Liver (tissue), 9 donors: ENCODE measurements around the gene CACNA1H. TPM values are rescaled to one million over a fixed set of nuclear protein-coding genes. Genes with fewer than 3 reads are reported as not detected.
A peak's percentile ranks its signal among the peaks of the same experiment; 100 is the strongest.

Experiments
- DNase-seq: peaks from one replicate; pipeline ENCODE4 v3.0.0-alpha.2; 2017; ENCODE audit warnings: low spot score
- H3K27ac ChIP-seq, 2 donors: one replicate each; pipeline ENCODE4 v1.7.0; 2013; ENCODE audit warnings: inconsistent platforms in 2 of 2, low read length in 2 of 2, control low read depth in 1 of 2, low read depth in 1 of 2, mild to moderate bottlenecking in 1 of 2
- H3K27me3 ChIP-seq, 4 donors: one replicate each; pipeline versions ENCODE4 v1.6.1 to v1.7.0; 2013; ENCODE audit warnings: low read length in 3 of 4, inconsistent platforms in 1 of 4, mild to moderate bottlenecking in 1 of 4, moderate library complexity in 1 of 4; ENCODE audit not compliant: control insufficient read depth in 4 of 4, insufficient read depth in 4 of 4
- H3K36me3 ChIP-seq, 4 donors: one replicate each; pipeline versions ENCODE4 v1.6.1 to v1.7.0; 2013; ENCODE audit warnings: low read length in 3 of 4, mild to moderate bottlenecking in 3 of 4, low read depth in 1 of 4, moderate library complexity in 1 of 4; ENCODE audit not compliant: control insufficient read depth in 4 of 4, insufficient read depth in 3 of 4
- H3K4me1 ChIP-seq, 4 donors: one replicate each; pipeline versions ENCODE4 v1.6.1 to v1.7.0; 2013; ENCODE audit warnings: low read length in 3 of 4, mild to moderate bottlenecking in 3 of 4, moderate library complexity in 1 of 4; ENCODE audit not compliant: control insufficient read depth in 4 of 4, insufficient read depth in 4 of 4
- H3K4me3 ChIP-seq, 3 donors: one replicate each; pipeline versions ENCODE4 v1.6.1 to v1.7.0; 2013; ENCODE audit warnings: low read length in 3 of 3, control low read depth in 1 of 3, low read depth in 1 of 3, mild to moderate bottlenecking in 1 of 3
- H3K9ac ChIP-seq, 2 donors: one replicate each; pipeline ENCODE4 v1.7.0; 2013; ENCODE audit warnings: low read length in 2 of 2, mild to moderate bottlenecking in 2 of 2, moderate library complexity in 2 of 2, control low read depth in 1 of 2, low read depth in 1 of 2
- H3K9me3 ChIP-seq, 4 donors: one replicate each; pipeline versions ENCODE4 v1.6.1 to v1.7.0; 2013; ENCODE audit warnings: low read length in 3 of 4; ENCODE audit not compliant: control insufficient read depth in 4 of 4
- FOXA1 ChIP-seq: IDR thresholded peaks from 2 replicates; pipeline ENCODE4 v1.6.1; 2016; ENCODE audit warnings: antibody characterized with exemption
- HNF4A ChIP-seq, 2 donors: conservative IDR thresholded peaks; 2 replicates each; pipeline ENCODE4 v1.6.1; 2016; ENCODE audit warnings: antibody characterized with exemption in 2 of 2, mild to moderate bottlenecking in 2 of 2
- JUND ChIP-seq, 2 donors: IDR thresholded peaks; 2 replicates each; pipeline ENCODE4 v1.6.1; 2016; ENCODE audit warnings: antibody characterized with exemption in 2 of 2
- NR2F2 ChIP-seq: IDR thresholded peaks from 2 replicates; pipeline ENCODE4 v1.6.1; 2016; ENCODE audit warnings: antibody characterized with exemption
- RAD21 ChIP-seq, 2 donors: IDR thresholded peaks; 2 replicates each; pipeline ENCODE4 v1.6.1; 2016; ENCODE audit warnings: antibody characterized with exemption in 2 of 2, mild to moderate bottlenecking in 2 of 2
- TAF1 ChIP-seq: conservative IDR thresholded peaks from 2 replicates; pipeline ENCODE4 v1.6.1; 2016; ENCODE audit warnings: antibody characterized with exemption, mild to moderate bottlenecking
- YY1 ChIP-seq: IDR thresholded peaks from 2 replicates; pipeline ENCODE4 v1.6.1; 2016; ENCODE audit warnings: antibody characterized with exemption, mild to moderate bottlenecking
- WGBS: extraction: QIAGEN DNeasy Blood & Tissue Kit; methylation state at CpG from one replicate; pipeline ENCODE4 v1.1.7; 2013; 5-methylcytosine and 5-hydroxymethylcytosine counted together
- polyA plus RNA-seq, 2 donors: library from polyadenylated mRNA; stranded (reverse) in 1 of 2; unstranded in 1 of 2; fragments of 200-250 nt in 1 of 2; fragments of >200 nt in 1 of 2; fragmentation: Nextera tagmentation in 1 of 2; extraction: Ambion mirVana in 1 of 2; gene quantifications; one replicate each; pipeline versions ENCODE4 v1.2.1 to v1.2.3, GENCODE V29; 2013 to 2015
- total RNA-seq, 2 donors: library from RNA; depleted of rRNA; stranded (reverse); fragments of >200 nt; gene quantifications; one replicate each; pipeline ENCODE4 v1.2.3, GENCODE V29; 2014
- TF ChIP-seq, protein P1 (sequence below): IDR thresholded peaks from 2 replicates; pipeline ENCODE4 v1.6.1; 2016; ENCODE audit warnings: antibody characterized with exemption
- TF ChIP-seq, protein P2 (sequence below): fragments of 150-350 bp; IDR thresholded peaks from 2 replicates; pipeline ENCODE4 v1.5.1; 2017; ENCODE audit warnings: improper control_type of control experiment, low read depth, low read length; ENCODE audit not compliant: missing input control
- TF ChIP-seq, protein P3 (sequence below): IDR thresholded peaks from 2 replicates; pipeline ENCODE4 v1.6.1; 2016; ENCODE audit warnings: antibody characterized with exemption, mild to moderate bottlenecking
- donor health status: healthy.
- donor health status: healthy.
- donor health status: healthy.
- donor health status: healthy.
- donor health status: healthy.

CACNA1H gene
- total and polyA plus RNA-seq, 4 donors: 0.21 to 8.5 (median 6.1) TPM

- Histone ChIP-seq H3K9me3 (no peaks in the 10 kb centered on the region), H3K27ac (no peak overlapping the region), H3K9ac (no peak overlapping the region), H3K36me3 (no peaks in the 10 kb centered on the region), H3K4me3 (no peak overlapping the region), H3K4me1 (peaks cover 15 to 29% (median 23%) of the 10 kb centered on the region in 4 donors), H3K27me3 (peaks cover 0 to 3% (median 0%) of the 10 kb centered on the region in 4 donors)
- no peak for TF ChIP-seq TAF1
- TF ChIP-seq, protein P1, sequence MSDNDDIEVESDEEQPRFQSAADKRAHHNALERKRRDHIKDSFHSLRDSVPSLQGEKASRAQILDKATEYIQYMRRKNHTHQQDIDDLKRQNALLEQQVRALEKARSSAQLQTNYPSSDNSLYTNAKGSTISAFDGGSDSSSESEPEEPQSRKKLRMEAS: no peak
- TF ChIP-seq, protein P2, sequence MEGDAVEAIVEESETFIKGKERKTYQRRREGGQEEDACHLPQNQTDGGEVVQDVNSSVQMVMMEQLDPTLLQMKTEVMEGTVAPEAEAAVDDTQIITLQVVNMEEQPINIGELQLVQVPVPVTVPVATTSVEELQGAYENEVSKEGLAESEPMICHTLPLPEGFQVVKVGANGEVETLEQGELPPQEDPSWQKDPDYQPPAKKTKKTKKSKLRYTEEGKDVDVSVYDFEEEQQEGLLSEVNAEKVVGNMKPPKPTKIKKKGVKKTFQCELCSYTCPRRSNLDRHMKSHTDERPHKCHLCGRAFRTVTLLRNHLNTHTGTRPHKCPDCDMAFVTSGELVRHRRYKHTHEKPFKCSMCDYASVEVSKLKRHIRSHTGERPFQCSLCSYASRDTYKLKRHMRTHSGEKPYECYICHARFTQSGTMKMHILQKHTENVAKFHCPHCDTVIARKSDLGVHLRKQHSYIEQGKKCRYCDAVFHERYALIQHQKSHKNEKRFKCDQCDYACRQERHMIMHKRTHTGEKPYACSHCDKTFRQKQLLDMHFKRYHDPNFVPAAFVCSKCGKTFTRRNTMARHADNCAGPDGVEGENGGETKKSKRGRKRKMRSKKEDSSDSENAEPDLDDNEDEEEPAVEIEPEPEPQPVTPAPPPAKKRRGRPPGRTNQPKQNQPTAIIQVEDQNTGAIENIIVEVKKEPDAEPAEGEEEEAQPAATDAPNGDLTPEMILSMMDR: no peak
- TF ChIP-seq FOXA1: no peak
- TF ChIP-seq RAD21 (IDR thresholded peaks at IDR 0.05): no peak
- TF ChIP-seq YY1: no peak
- TF ChIP-seq NR2F2: no peak
- DNase-seq: no peak
- WGBS: 74% methylated on average over 21 of the region's 21 CpGs
Observed at GRCh38 chr16:1150511-1150982, 2.4 kb upstream of the CACNA1H start.

DNA sequence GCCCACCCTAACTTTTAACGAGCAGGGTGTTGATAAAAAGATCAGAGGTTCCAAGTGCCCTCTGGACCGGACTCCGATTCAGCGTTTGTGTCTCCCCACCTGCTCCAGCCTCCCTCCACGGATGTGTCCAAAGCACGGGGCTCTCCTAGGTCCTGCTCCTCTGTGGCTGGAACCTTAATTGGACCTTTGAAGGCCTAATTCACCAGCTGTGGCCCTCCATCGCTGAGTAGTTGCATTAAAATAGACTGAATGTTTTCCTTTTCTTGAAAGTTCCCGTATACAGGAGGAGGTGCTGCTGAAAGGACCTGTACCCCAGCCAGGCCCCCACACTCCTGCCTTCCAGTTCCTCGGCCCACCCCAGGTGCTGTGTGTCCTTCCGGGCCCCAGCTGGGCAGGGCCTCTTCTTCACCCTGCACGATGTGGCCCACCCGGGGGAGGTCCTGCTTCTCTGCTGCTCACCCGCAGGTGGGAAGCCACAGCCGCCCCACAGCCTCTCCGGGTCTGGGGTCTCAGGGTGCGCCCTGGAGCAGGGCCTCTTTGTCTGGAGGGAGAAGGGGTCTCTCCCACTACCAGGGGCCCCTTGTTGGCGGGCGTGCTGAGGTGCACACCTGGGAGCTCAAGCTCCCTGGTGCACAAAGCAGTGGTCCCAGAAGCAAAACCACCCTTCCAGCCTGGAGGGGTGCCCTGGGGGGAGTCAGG lies 1.3 kb upstream of the CACNA1H start:
- Histone ChIP-seq H3K4me3 (no peak overlapping the region), H3K9ac (no peak overlapping the region), H3K4me1 (peaks cover 19 to 38% (median 29%) of the 10 kb centered on the region in 4 donors), H3K36me3 (no peaks in the 10 kb centered on the region), H3K27me3 (peaks cover 0 to 3% (median 0%) of the 10 kb centered on the region in 4 donors), H3K9me3 (no peaks in the 10 kb centered on the region), H3K27ac (peak overlapping the region in 1 of 2 donors; percentile 12)
- 53% methylated on average over 18 of the region's 18 CpGs for WGBS
- no peak for DNase-seq
- TF ChIP-seq, protein P2: no peak
- TF ChIP-seq JUND (IDR thresholded peaks at IDR 0.05) (no peak), HNF4A (conservative IDR thresholded peaks at IDR 0.05) (peak in 1 of 2 donors; percentile 54), FOXA1 (no peak), RAD21 (IDR thresholded peaks at IDR 0.05) (no peak), TAF1 (no peak), YY1 (no peak)
- TF ChIP-seq, protein P3, sequence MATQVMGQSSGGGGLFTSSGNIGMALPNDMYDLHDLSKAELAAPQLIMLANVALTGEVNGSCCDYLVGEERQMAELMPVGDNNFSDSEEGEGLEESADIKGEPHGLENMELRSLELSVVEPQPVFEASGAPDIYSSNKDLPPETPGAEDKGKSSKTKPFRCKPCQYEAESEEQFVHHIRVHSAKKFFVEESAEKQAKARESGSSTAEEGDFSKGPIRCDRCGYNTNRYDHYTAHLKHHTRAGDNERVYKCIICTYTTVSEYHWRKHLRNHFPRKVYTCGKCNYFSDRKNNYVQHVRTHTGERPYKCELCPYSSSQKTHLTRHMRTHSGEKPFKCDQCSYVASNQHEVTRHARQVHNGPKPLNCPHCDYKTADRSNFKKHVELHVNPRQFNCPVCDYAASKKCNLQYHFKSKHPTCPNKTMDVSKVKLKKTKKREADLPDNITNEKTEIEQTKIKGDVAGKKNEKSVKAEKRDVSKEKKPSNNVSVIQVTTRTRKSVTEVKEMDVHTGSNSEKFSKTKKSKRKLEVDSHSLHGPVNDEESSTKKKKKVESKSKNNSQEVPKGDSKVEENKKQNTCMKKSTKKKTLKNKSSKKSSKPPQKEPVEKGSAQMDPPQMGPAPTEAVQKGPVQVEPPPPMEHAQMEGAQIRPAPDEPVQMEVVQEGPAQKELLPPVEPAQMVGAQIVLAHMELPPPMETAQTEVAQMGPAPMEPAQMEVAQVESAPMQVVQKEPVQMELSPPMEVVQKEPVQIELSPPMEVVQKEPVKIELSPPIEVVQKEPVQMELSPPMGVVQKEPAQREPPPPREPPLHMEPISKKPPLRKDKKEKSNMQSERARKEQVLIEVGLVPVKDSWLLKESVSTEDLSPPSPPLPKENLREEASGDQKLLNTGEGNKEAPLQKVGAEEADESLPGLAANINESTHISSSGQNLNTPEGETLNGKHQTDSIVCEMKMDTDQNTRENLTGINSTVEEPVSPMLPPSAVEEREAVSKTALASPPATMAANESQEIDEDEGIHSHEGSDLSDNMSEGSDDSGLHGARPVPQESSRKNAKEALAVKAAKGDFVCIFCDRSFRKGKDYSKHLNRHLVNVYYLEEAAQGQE: no peak
